Activated naive CD4-positive, alpha-beta T cell treated with anti-CD3 and anti-CD28 coated beads for 36 hours (primary cell): ENCODE measurements around the gene FAM50B. TPM values are rescaled to one million over a fixed set of nuclear protein-coding genes. Genes with fewer than 3 reads are reported as not detected.

Source experiments
- CTCF ChIA-PET: fragments of 350-600 bp; sonication (Branson Sonifier 250); formaldehyde crosslinking; loops from one replicate; lab custom pipeline; 2021; ENCODE audit warnings: antibody characterized with exemption; lab: Charles Lee
- DNase-seq: peaks from one replicate; pipeline ENCODE4 v3.0.0-alpha.2; 2020
- H3K27ac Mint-ChIP-seq: one replicate; pipeline ENCODE4 v1.8.0; 2021; ENCODE audit warnings: mild to moderate bottlenecking, mixed read lengths
- H3K27me3 Mint-ChIP-seq: one replicate; pipeline ENCODE4 v1.8.0; 2021; ENCODE audit warnings: low read depth, mixed read lengths
- H3K36me3 Mint-ChIP-seq: one replicate; pipeline ENCODE4 v1.8.0; 2021; ENCODE audit warnings: low read depth, mixed read lengths
- H3K4me1 Mint-ChIP-seq: one replicate; pipeline ENCODE4 v1.8.0; 2021; ENCODE audit warnings: low read depth, mixed read lengths
- H3K4me3 Mint-ChIP-seq: one replicate; pipeline ENCODE4 v1.8.0; 2021; ENCODE audit warnings: mild to moderate bottlenecking, moderate library complexity, mixed read lengths
- H3K9me3 Mint-ChIP-seq: one replicate; pipeline ENCODE4 v1.8.0; 2021; ENCODE audit warnings: mixed read lengths
- intact Hi-C: fragments of 100-400 bp; cut with micrococcal nuclease; formaldehyde crosslinking; loops from one replicate; pipeline ENCODE4 v1.15.1; 2023
- total RNA-seq, 2 experiments: library from RNA; stranded (reverse); gene quantifications; one replicate each; pipeline ENCODE4 v1.2.3, GENCODE V29; 2021

Gene FAM50B
- total RNA-seq, 2 experiments from 2014 or later = 4.4 to 5.1 TPM

DNA sequence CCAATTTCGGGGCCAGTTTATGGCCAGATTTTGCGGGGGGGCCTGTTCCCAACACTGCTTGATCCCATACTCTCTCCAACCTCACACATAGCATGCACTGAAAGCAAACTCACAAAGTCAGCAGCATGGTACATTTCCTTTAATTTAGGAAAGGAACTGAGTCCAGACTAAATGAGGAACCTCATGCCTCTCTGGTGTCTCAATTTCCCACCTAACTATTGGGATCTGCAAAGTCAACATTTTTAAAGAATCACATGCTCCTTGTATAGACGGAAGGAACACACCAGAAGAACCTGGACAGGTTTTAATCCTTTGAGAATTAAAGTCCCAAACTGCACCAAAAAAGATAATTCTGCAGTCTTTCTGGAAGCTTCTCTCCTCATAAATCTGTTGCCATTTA lies 33.3 kb downstream of the FAM50B start:
- Mint-ChIP-seq H3K27me3 (no peaks in the 10 kb centered on the region), H3K9me3 (no peaks in the 10 kb centered on the region), H3K36me3 (no peaks in the 10 kb centered on the region), H3K4me1 (no peaks in the 10 kb centered on the region), H3K4me3 (no peak overlapping the region), H3K27ac (no peak overlapping the region)
- intact Hi-C loops = no loop called here
- CTCF ChIA-PET = no interaction called here
- no peak for DNase-seq

DNA sequence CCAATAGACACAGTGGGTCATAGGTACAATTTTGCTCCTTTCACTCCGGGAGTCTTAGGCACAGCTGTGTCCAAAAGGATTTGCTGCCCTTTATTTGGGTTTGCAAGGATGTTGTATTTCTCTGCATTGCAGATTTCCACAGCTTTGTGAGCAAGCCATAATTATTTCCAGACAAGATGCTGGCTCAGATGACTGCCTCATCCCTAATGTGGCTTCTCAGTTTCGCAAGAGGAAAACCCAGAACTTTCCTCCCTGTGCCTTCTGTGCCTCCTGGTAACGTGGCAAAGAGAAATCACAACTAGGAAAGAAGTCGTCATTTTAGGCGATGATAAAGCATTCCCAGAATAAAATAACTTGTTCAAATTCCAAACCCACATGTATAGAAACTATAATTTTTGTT lies 33.7 kb downstream of the FAM50B start:
- CTCF ChIA-PET = no interaction called here
- Mint-ChIP-seq H3K4me3 (no peak overlapping the region), H3K36me3 (no peaks in the 10 kb centered on the region), H3K27me3 (no peaks in the 10 kb centered on the region), H3K27ac (no peak overlapping the region), H3K9me3 (no peaks in the 10 kb centered on the region), H3K4me1 (no peaks in the 10 kb centered on the region)
- intact Hi-C loops = no loop called here
- DNase-seq = no peak

DNA sequence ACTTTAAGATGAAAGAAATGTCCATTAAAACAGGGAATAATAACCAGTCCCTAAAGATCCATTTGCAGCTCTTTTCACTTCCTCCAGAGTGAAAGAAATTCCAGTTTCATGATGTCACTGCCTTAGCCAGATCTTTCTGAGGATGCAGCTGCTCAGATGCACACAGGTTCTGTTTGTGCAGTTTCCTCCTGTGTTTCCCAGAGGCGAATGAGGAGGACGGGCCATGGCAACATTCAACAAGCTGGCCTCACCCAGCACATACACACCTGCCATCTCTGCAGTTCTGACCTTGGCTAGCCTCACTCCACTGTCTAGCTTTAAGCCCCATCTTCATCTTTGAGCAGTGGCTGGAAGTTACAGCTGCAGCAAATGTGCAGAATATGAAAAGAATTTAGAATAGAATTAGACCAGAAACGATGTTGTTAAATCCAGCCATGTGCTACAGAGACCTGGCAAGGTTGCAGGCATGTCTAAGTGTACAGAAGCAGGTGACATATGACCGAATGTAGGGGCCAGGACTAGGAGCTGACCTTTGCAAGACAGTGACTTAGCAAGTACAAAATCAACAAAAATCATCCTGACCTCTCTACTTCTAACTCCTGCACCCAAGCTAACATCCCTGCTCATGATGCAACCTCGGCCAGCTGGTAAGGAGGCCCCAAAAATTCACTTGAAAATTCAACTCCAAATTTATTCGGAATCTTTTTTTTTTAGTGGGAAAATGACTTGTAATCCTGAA lies 35.0 kb downstream of the FAM50B start:
- H3K9me3 Mint-ChIP-seq = no peaks in the 10 kb centered on the region
- H3K27me3 Mint-ChIP-seq = no peaks in the 10 kb centered on the region
- H3K4me3 Mint-ChIP-seq = no peak overlapping the region
- no peak overlapping the region for H3K27ac Mint-ChIP-seq
- intact Hi-C loops = no loop called here
- CTCF ChIA-PET = interaction anchor here (0.8 to 0.9 kb wide), 2 partner anchors 35 to 102 kb away, joined by 4 to 5 read pairs; partner anchors contain the start of gene FAM50B
- DNase-seq = no peak
- H3K4me1 Mint-ChIP-seq = no peaks in the 10 kb centered on the region
- no peaks in the 10 kb centered on the region for H3K36me3 Mint-ChIP-seq

DNA sequence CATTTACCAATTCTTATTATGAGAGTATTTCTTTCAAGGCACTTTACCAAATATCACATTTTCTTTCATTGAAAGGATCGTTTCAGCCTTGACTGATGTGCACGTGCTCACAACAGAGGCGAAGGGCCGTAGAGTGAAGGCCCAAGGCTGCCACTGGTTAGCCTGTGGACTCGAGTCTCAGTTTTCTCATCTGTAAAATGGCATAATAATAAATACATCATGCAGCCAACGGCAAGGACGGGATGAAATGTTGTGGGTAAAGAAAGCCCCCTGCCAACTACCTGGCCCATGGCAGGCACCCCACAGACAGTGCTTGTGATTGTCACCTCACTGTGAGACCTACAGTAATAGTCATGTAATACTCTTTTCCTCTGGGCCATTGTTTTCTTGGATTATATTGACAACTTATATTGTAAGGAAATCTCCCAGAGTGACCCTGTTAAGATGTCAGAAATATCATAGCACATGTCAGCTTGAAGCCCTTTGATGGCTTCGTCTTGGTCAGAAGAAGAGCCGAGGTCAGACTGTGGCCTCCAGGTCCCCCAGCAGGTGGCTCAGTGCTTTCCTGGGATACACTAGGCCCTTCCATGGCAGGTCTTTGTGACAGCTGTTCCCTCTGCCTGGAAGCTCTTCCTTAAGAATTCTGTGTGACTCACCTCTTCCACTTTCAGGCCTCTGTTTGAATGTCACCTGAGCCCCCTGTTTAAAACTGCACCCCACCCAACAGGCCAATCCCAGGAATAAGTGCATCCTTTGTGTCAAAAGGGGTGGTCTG lies 36.3 kb downstream of the FAM50B start:
- Mint-ChIP-seq H3K4me3 (no peak overlapping the region), H3K4me1 (no peaks in the 10 kb centered on the region), H3K27me3 (no peaks in the 10 kb centered on the region), H3K9me3 (no peaks in the 10 kb centered on the region), H3K36me3 (no peaks in the 10 kb centered on the region), H3K27ac (no peak overlapping the region)
- DNase-seq = no peak
- CTCF ChIA-PET = interaction anchor here (1.1 kb wide), 1 partner anchor 93 kb away, joined by 3 read pairs; no protein-coding TSS in a partner anchor
- intact Hi-C loops = loop anchor here (2.0 to 5.0 kb wide), 2 partner anchors 47 to 143 kb away; no protein-coding TSS in a partner anchor

DNA sequence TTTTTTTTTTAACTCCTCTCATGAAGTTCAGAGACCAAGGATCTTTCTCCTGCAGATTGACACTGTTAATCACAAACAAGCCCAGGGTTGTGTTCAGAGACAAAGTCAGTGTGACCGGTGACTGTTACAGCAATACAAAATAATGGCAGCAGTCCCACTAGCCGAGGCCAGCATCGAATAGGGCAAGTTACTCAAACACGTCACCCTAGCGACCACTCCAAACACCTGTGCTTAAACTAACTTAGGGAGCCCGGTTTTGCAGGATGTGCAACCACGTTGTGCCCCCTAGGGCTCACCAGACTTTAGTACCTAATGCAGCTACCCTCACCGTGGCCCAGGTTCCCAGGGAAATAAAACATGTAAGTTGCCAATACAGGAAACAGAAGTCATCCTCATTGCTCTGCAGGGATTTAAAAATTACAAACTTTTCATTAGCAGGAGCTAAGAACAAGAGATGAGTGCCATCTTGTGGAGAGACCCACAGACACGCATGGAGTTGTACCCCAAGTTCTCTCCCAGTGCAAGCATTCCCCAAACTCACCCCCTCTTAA lies 38.1 kb downstream of the FAM50B start:
- CTCF ChIA-PET = interaction anchor here (0.6 to 1.7 kb wide), 6 partner anchors 40 to 144 kb away, joined by 3 to 9 read pairs (median 4); no protein-coding TSS in a partner anchor
- Mint-ChIP-seq H3K27me3 (no peaks in the 10 kb centered on the region), H3K36me3 (no peaks in the 10 kb centered on the region), H3K4me3 (no peak overlapping the region), H3K9me3 (no peaks in the 10 kb centered on the region), H3K27ac (no peak overlapping the region), H3K4me1 (no peaks in the 10 kb centered on the region)
- DNase-seq = peak; percentile 14
- intact Hi-C loops = loop anchor here (1.0 to 5.0 kb wide), 3 partner anchors 38 to 144 kb away; partner anchors contain the start of gene FAM50B

DNA sequence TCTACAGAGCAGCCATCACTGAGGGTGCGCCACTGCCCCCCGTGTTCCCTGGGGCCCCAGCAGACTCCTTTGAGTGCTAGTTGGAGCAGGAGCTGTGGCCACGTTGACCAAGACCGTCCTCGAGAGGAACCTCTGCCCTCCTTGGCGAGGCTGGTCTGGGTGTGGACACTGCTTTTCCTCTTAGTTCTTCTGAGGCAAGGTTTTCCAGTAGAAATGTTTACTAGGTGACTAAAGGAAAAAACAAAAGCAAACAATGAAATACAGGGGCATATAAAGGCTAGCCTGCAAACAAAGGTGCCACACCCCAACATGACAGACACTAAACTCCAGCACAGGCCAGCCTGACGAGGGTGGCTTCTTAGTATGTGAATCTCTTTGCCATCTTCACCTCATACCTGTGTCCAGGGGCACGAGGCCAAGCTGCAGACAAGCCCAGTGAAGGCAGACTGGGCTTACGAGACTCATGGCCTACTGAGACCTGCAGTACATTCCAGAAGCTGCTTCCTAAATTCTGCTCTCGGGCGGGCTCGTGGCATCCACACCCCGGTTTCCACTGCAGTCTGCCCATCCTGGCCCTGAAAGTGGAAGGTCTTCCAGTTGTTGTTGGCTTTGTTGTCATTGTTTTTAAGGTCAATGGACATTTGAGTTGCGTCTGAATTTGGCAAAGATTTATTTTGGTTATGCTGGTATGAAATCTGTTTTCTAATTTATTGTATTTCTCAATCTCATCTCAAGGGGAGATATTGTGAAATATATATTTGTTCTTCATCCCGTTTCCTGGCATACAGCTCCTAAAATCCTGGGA lies 39.2 kb downstream of the FAM50B start:
- intact Hi-C loops = loop anchor here (5.0 kb wide), 1 partner anchor 44 kb away; no protein-coding TSS in a partner anchor
- no peak overlapping the region for H3K4me3 Mint-ChIP-seq
- H3K9me3 Mint-ChIP-seq = no peaks in the 10 kb centered on the region

DNA sequence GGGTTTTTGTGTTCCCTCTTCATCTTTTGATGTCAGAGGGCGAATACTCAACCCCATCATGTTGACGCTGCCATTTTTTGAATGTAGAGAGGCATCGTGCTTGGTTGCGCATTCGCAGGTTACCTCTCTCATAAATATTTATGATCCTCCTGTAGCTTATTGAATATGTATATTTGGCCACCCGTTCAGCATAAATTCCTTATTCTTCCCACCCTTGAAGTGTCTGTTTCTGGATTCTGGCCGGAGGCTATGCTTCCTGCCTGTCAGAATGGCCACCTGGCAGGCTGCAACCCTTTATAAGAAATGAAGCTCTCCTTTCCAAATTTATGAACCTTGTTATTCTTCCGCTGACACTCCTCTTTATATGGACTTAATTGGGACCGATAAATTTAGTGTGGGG lies 40.9 kb downstream of the FAM50B start:
- CTCF ChIA-PET = interaction anchor here (0.9 to 2.4 kb wide), 3 partner anchors 41 to 142 kb away, joined by 3 to 8 read pairs (median 3); partner anchors contain the start of gene FAM50B
- DNase-seq = no peak
- no peaks in the 10 kb centered on the region for H3K4me1 Mint-ChIP-seq
- no peaks in the 10 kb centered on the region for H3K9me3 Mint-ChIP-seq
- no peaks in the 10 kb centered on the region for H3K27me3 Mint-ChIP-seq
- H3K4me3 Mint-ChIP-seq = no peak overlapping the region
- no peaks in the 10 kb centered on the region for H3K36me3 Mint-ChIP-seq
- no peak overlapping the region for H3K27ac Mint-ChIP-seq
- intact Hi-C loops = no loop called here

More for the DNA sequence above, 39.2 kb downstream of the FAM50B start:
- Mint-ChIP-seq H3K27ac (no peak overlapping the region), H3K27me3 (no peaks in the 10 kb centered on the region), H3K4me1 (no peaks in the 10 kb centered on the region), H3K36me3 (no peaks in the 10 kb centered on the region)
- no peak for DNase-seq
- CTCF ChIA-PET = interaction anchor here (1.0 to 2.4 kb wide), 7 partner anchors 40 to 145 kb away, joined by 3 to 9 read pairs (median 4); partner anchors contain the start of gene FAM50B

DNA sequence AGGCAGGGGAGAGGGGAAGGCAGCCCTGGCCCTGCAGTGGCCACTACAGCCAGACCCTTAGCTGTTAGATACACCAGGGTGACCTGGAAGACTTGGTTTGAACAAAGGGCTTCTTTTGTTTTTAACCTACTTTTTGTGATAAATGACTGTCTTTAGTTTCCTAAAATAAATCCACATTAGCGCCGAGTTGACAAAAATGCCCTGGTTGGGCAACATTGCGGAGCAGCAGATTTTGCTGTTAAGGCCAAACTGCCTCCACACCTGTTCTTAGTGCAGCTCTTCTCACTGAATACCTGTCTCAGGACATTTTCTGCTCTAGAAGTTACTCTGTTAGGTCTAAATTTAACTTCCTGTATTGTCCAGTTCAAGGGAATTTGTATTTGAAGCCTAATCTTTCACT lies 42.7 kb downstream of the FAM50B start:
- CTCF ChIA-PET = interaction anchor here (0.9 kb wide), 1 partner anchor 43 kb away, joined by 6 read pairs; the partner anchor contains the start of gene FAM50B
- no peak overlapping the region for H3K4me3 Mint-ChIP-seq
- no peaks in the 10 kb centered on the region for H3K27me3 Mint-ChIP-seq
- intact Hi-C loops = no loop called here
- DNase-seq = no peak
- no peaks in the 10 kb centered on the region for H3K9me3 Mint-ChIP-seq
- no peaks in the 10 kb centered on the region for H3K4me1 Mint-ChIP-seq
- no peak overlapping the region for H3K27ac Mint-ChIP-seq
- H3K36me3 Mint-ChIP-seq = no peaks in the 10 kb centered on the region

DNA sequence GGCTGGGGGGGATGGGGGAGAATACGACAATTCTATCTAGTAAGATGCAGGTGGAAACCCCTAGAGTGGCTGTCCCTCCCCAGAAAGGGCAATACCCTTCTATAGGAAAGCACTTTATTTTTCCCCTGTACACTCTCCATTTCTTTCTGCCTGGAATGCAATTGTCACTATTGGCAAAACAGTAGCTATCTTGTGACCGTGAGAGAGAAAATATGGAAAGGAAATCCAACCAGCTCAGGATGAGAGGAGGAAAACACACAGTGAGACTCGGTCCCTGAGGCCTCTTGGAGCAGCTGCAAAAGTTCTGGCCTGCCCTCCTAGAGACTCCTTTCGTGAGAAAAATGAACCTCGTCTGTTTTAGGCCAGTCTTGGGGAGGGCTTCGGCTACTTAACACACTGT lies 43.4 kb downstream of the FAM50B start:
- H3K27me3 Mint-ChIP-seq = no peaks in the 10 kb centered on the region
- DNase-seq = no peak
- H3K4me3 Mint-ChIP-seq = no peak overlapping the region
- H3K27ac Mint-ChIP-seq = no peak overlapping the region
- CTCF ChIA-PET = interaction anchor here (0.9 kb wide), 1 partner anchor 44 kb away, joined by 6 read pairs; the partner anchor contains the start of gene FAM50B
- H3K36me3 Mint-ChIP-seq = no peaks in the 10 kb centered on the region
- no peaks in the 10 kb centered on the region for H3K9me3 Mint-ChIP-seq
- H3K4me1 Mint-ChIP-seq = no peaks in the 10 kb centered on the region
- intact Hi-C loops = no loop called here

DNA sequence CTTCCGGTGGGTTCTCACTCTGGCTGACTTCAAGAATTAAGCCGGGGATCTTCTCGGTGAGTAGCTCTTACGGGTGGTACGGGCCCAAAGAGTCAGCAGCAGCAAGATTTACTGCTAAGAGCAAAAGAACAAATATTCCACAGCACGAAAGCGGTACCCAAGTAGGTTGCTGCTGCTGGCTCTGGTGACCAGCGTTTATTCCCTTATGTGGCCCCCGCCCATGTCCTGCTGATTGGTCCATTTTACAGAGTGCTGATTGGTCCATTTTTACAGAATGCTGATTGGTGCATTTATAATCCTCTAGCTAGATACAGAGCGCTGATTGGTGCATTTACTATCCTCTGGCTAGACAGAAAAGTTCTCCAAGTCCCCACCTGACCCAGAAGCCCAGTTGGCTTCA lies 44.3 kb downstream of the FAM50B start:
- H3K27me3 Mint-ChIP-seq = no peaks in the 10 kb centered on the region
- no peak for DNase-seq
- no peaks in the 10 kb centered on the region for H3K4me1 Mint-ChIP-seq
- H3K9me3 Mint-ChIP-seq = no peaks in the 10 kb centered on the region
- CTCF ChIA-PET = no interaction called here
- no peak overlapping the region for H3K4me3 Mint-ChIP-seq
- no peaks in the 10 kb centered on the region for H3K36me3 Mint-ChIP-seq
- no peak overlapping the region for H3K27ac Mint-ChIP-seq
- intact Hi-C loops = no loop called here

DNA sequence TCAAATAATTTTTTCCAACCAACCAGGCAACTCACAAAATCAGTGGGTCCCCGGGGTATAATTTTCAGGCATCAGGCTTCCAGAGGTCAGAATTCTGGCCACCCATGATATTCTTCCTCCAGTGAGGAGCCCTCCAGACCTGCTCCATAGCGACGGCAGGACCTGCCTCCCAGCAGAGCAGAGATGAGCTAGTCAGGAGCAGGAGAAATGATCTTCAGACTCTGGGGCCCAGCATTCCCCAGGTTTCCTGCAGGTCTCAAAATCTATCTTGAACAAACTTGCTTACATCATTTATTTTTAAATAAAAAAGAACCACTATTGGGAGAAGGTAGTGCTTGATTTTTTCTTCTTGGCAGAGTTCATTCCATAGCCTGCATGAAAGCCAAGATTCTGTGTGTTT lies 44.7 kb downstream of the FAM50B start:
- Mint-ChIP-seq H3K9me3 (no peaks in the 10 kb centered on the region), H3K4me1 (no peaks in the 10 kb centered on the region), H3K4me3 (no peak overlapping the region), H3K36me3 (no peaks in the 10 kb centered on the region), H3K27ac (no peak overlapping the region), H3K27me3 (no peaks in the 10 kb centered on the region)
- intact Hi-C loops = no loop called here
- CTCF ChIA-PET = no interaction called here
- no peak for DNase-seq
